Measurements from ENCODE around the gene ADGRG2. TPM values are rescaled to one million over a fixed set of nuclear protein-coding genes. Genes with fewer than 3 reads are reported as not detected.
A peak's percentile ranks its signal among the peaks of the same experiment; 100 is the strongest.

ADGRG2 gene
- total and polyA plus RNA-seq, 9 of the 15 experiments (the other 6 are each of a cell fraction or from before 2014, with no cell fraction given) = 0.03 TPM; not detected in 8

DNA sequence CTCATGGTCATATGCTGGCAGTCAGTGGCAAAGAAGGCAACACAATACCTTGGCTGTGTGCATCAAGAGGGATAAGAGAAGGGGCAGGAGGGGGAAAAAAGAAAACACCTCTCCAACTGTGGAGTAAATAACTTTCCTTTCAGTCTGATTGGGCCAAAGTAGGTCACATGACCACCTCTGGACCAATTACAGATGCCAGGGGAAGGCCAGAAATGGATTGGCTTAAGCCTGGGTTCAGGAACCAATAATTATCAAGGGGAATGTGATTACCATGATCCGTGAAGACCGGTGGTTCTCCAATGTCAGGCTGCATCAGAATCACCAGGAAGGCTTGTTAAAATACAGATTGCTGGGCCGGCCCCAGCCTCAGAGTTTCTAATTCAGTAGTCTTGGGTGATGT lies 7.4 kb upstream of the ADGRG2 start:
- no TSS peak for BruUV-seq (replicated peaks)
- ATAC-seq (no peak), FAIRE-seq (no peak), DNase-seq (ENCODE audit: extremely low read depth in 1 of 4, low spot score in 3 of 4) (peak in 3 of 4 experiments; percentile 9 to 27 (median 9))
- intact Hi-C loops (cut with micrococcal nuclease) = no loop called here
- Histone ChIP-seq H3K9me1 (ENCODE audit: control insufficient read depth, insufficient read depth, low read length) (no peaks in the 10 kb centered on the region), H3K27me3 (ENCODE audit: control insufficient read depth in 2 of 2, insufficient read depth in 2 of 2, low read length in 2 of 2) (no peaks in the 10 kb centered on the region), H3K79me2 (ENCODE audit: control insufficient read depth, insufficient read depth, low read length) (no peaks in the 10 kb centered on the region), H3K9ac (ENCODE audit: insufficient read depth in 1 of 2, low read depth in 2 of 2, low read length in 2 of 2) (no peak overlapping the region), H3K4me3 (no peak overlapping the region), H3K27ac (ENCODE audit: extremely low read depth, low read depth, low read length) (no peak overlapping the region), H4K20me1 (replicated peaks; ENCODE audit: control insufficient read depth, insufficient read depth, low read length) (no peaks in the 10 kb centered on the region), H2AFZ (ENCODE audit: low read depth, low read length) (no peak overlapping the region), H3K4me2 (ENCODE audit: insufficient read depth, low read length) (no peak overlapping the region), H3K9me3 (replicated peaks; ENCODE audit: control insufficient read depth, insufficient read depth, low read depth, low read length) (no peaks in the 10 kb centered on the region), H3K4me1 (replicated peaks in 1 of 2; ENCODE audit: control insufficient read depth in 2 of 2, insufficient read depth in 2 of 2, low read length in 2 of 2) (no peaks in the 10 kb centered on the region), H3K36me3 (ENCODE audit: control insufficient read depth, insufficient read depth, low read length) (no peaks in the 10 kb centered on the region)
- TF ChIP-seq NFYB (IDR thresholded peaks at IDR 0.05; ENCODE audit: extremely low read depth, insufficient read length) = peak; percentile 51
- TF ChIP-seq ZFP36 (IDR thresholded peaks at IDR 0.05; ENCODE audit: low read depth, low read length, partially characterized antibody) = no peak
- TF ChIP-seq, protein P1, sequence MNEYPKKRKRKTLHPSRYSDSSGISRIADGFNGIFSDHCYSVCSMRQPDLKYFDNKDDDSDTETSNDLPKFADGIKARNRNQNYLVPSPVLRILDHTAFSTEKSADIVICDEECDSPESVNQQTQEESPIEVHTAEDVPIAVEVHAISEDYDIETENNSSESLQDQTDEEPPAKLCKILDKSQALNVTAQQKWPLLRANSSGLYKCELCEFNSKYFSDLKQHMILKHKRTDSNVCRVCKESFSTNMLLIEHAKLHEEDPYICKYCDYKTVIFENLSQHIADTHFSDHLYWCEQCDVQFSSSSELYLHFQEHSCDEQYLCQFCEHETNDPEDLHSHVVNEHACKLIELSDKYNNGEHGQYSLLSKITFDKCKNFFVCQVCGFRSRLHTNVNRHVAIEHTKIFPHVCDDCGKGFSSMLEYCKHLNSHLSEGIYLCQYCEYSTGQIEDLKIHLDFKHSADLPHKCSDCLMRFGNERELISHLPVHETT (CRISPR knock-in tag; conservative IDR thresholded peaks at IDR 0.05 in 1 of 2, IDR thresholded peaks at IDR 0.05 in 1 of 2) = no peak
- TF ChIP-seq JUNB (CRISPR knock-in tag; conservative IDR thresholded peaks at IDR 0.05) = no peak
- TF ChIP-seq NUFIP1 (IDR thresholded peaks at IDR 0.05; ENCODE audit: partially characterized antibody) = no peak
- TF ChIP-seq, protein P2, sequence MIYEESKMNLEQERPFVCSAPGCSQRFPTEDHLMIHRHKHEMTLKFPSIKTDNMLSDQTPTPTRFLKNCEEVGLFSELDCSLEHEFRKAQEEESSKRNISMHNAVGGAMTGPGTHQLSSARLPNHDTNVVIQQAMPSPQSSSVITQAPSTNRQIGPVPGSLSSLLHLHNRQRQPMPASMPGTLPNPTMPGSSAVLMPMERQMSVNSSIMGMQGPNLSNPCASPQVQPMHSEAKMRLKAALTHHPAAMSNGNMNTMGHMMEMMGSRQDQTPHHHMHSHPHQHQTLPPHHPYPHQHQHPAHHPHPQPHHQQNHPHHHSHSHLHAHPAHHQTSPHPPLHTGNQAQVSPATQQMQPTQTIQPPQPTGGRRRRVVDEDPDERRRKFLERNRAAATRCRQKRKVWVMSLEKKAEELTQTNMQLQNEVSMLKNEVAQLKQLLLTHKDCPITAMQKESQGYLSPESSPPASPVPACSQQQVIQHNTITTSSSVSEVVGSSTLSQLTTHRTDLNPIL (CRISPR knock-in tag; IDR thresholded peaks at IDR 0.05) = no peak
- TF ChIP-seq, protein P3, sequence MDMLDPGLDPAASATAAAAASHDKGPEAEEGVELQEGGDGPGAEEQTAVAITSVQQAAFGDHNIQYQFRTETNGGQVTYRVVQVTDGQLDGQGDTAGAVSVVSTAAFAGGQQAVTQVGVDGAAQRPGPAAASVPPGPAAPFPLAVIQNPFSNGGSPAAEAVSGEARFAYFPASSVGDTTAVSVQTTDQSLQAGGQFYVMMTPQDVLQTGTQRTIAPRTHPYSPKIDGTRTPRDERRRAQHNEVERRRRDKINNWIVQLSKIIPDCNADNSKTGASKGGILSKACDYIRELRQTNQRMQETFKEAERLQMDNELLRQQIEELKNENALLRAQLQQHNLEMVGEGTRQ (CRISPR knock-in tag; IDR thresholded peaks at IDR 0.05) = peak; percentile 28; the same call in 1 of the 2 replicates
- TF ChIP-seq, protein P4, sequence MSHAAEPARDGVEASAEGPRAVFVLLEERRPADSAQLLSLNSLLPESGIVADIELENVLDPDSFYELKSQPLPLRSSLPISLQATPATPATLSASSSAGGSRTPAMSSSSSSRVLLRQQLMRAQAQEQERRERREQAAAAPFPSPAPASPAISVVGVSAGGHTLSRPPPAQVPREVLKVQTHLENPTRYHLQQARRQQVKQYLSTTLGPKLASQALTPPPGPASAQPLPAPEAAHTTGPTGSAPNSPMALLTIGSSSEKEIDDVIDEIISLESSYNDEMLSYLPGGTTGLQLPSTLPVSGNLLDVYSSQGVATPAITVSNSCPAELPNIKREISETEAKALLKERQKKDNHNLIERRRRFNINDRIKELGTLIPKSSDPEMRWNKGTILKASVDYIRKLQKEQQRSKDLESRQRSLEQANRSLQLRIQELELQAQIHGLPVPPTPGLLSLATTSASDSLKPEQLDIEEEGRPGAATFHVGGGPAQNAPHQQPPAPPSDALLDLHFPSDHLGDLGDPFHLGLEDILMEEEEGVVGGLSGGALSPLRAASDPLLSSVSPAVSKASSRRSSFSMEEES (CRISPR knock-in tag; IDR thresholded peaks at IDR 0.05) = peak; percentile 46
- 0 out of 2 replicates have a peak, but pooled peaks have one; percentile 2 for TF ChIP-seq CBFA2T2 (conservative IDR thresholded peaks at IDR 0.05)
- peak; percentile 53; the same call in 1 of the 2 replicates for TF ChIP-seq RAD51 (IDR thresholded peaks at IDR 0.05; ENCODE audit: borderline replicate concordance, low read depth)
- TF ChIP-seq HNRNPL (IDR thresholded peaks at IDR 0.05; ENCODE audit: low read depth, low read length) = no peak
- TF ChIP-seq POLR2B (IDR thresholded peaks at IDR 0.05; ENCODE audit: low read depth, partially characterized antibody) = no peak
- no peak for TF ChIP-seq PTTG1 (tag; IDR thresholded peaks at IDR 0.05; ENCODE audit: low read depth)
- TF ChIP-seq ATF1 (CRISPR knock-in tag; IDR thresholded peaks at IDR 0.05) = no peak
- TF ChIP-seq ATF1 (tag; IDR thresholded peaks at IDR 0.05) = no peak
- WGBS (ENCODE audit: insufficient coverage, low coverage, missing lambda C conversion rate) = 0% methylated on average over 3 of the region's 3 CpGs
- in situ Hi-C loops (cut with MboI) = no loop called here
- POLR2A ChIA-PET = no interaction called here
- CTCF ChIA-PET (ENCODE audit: low intra/inter-chr PET ratio) = no interaction called here

All from K562 (cell line).